Lower leg skin (tissue), 4 donors: Measurements from ENCODE around the gene PRRX2. TPM values are rescaled to one million over a fixed set of nuclear protein-coding genes. Genes with fewer than 3 reads are reported as not detected.

Source experiments
- DNase-seq, 2 donors: peaks; one replicate each; pipeline ENCODE4 v3.0.0-alpha.2; 2019; ENCODE audit warnings: low spot score in 2 of 2
- H3K4me3 ChIP-seq: fragments of 200-600 bp; sonication (generic); 2 replicates; pipeline ENCODE4 v1.5.1; 2017; ENCODE audit warnings: mild to moderate bottlenecking, low read depth; ENCODE audit not compliant: poor library complexity, severe bottlenecking
- POLR2A ChIP-seq, 2 donors: fragments of 450-650 bp; IDR thresholded peaks; one replicate each; pipeline ENCODE4 v1.6.1; 2016 to 2017; ENCODE audit warnings: antibody characterized with exemption in 2 of 2, mild to moderate bottlenecking in 1 of 2, moderate library complexity in 1 of 2
- WGBS, 2 donors: methylation state at CpG; one replicate each; pipeline ENCODE4 v1.1.5; 2018; 5-methylcytosine and 5-hydroxymethylcytosine counted together
- intact Hi-C: fragments of 100-400 bp; cut with DNase I; formaldehyde crosslinking; loops from one replicate; pipeline ENCODE4 v1.15.0; 2023; ENCODE audit warnings: low total_unique reads
- total RNA-seq, 4 donors: library from RNA; depleted of rRNA; stranded (reverse); fragments of >200 nt; gene quantifications; one replicate each; pipeline ENCODE4 v1.1.0, GENCODE V29; 2016
- TF ChIP-seq, protein P1 (sequence below), 3 donors: fragments of 450-650 bp; IDR thresholded peaks; one replicate each; pipeline ENCODE4 v1.5.1; 2016; ENCODE audit warnings: antibody characterized with exemption in 3 of 3, mild to moderate bottlenecking in 3 of 3, moderate library complexity in 2 of 3

Gene PRRX2
- total RNA-seq, result 10 to 100 TPM; 10.7 to 24.1 (median 16.6) TPM

DNA sequence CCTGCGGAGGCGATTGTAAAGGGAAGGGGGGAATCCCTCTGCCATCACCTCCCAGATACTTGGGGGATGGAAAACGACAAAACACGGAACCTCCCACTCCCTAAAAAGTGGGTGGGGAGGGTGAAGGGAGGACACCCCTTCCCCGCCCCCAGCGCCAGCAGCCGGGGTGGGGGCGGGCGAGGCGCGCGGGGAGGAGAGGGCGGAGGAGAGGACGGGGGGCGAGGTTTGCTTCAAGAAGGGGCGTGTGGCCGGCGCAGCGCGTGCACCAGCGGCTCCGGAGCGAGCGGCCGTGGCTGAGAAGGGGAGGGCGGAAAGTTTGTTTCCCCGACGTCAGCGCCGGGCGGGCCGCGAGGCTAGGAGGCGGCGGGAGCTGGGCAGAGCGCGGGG, at the start of gene PRRX2:
Gene PRRX2 (plus strand): TSS at position 259 of the 387 bp plus-strand sequence. CDS start 221 bp downstream, outside the sequence.
- WGBS, 2 donors, result 1% methylated on average over 23 to 35 of the region's 37 CpGs
- peak within 1 kb of the TSS; percentile 17 for H3K4me3 ChIP-seq
- intact Hi-C loops, result no loop called here
- peak; percentile 48 to 93 for DNase-seq
- no peak for TF ChIP-seq POLR2A (IDR thresholded peaks at IDR 0.05)
- TF ChIP-seq, protein P1, sequence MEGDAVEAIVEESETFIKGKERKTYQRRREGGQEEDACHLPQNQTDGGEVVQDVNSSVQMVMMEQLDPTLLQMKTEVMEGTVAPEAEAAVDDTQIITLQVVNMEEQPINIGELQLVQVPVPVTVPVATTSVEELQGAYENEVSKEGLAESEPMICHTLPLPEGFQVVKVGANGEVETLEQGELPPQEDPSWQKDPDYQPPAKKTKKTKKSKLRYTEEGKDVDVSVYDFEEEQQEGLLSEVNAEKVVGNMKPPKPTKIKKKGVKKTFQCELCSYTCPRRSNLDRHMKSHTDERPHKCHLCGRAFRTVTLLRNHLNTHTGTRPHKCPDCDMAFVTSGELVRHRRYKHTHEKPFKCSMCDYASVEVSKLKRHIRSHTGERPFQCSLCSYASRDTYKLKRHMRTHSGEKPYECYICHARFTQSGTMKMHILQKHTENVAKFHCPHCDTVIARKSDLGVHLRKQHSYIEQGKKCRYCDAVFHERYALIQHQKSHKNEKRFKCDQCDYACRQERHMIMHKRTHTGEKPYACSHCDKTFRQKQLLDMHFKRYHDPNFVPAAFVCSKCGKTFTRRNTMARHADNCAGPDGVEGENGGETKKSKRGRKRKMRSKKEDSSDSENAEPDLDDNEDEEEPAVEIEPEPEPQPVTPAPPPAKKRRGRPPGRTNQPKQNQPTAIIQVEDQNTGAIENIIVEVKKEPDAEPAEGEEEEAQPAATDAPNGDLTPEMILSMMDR (IDR thresholded peaks at IDR 0.05), result no peak

DNA sequence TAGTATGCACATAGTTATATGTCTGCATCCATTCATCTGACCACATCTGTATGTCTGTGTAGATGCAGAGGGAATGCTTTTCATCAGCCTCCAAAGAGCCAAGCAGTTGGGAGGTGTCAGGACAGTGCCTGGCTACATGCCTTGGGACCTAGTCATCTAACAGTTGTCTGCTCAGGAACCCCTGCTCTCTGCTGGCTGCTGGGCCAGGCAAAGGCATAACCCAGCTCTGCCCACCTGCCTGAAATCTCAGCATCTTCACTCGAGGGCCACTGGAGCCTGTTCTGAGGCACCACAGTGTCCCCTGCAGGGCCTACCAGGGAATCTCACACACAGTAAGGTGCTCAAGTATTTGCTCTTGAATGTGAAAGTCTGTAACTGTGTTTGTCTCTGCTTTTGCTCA, 48.3 kb upstream of the PRRX2 start:
- intact Hi-C loops, result no loop called here
- no peak for TF ChIP-seq POLR2A (IDR thresholded peaks at IDR 0.05)
- TF ChIP-seq, protein P1 (IDR thresholded peaks at IDR 0.05), result no peak
- no peak for DNase-seq
- 8 to 10% methylated on average over 1 of the region's 1 CpG for WGBS, 2 donors
- no peak overlapping the region for H3K4me3 ChIP-seq

DNA sequence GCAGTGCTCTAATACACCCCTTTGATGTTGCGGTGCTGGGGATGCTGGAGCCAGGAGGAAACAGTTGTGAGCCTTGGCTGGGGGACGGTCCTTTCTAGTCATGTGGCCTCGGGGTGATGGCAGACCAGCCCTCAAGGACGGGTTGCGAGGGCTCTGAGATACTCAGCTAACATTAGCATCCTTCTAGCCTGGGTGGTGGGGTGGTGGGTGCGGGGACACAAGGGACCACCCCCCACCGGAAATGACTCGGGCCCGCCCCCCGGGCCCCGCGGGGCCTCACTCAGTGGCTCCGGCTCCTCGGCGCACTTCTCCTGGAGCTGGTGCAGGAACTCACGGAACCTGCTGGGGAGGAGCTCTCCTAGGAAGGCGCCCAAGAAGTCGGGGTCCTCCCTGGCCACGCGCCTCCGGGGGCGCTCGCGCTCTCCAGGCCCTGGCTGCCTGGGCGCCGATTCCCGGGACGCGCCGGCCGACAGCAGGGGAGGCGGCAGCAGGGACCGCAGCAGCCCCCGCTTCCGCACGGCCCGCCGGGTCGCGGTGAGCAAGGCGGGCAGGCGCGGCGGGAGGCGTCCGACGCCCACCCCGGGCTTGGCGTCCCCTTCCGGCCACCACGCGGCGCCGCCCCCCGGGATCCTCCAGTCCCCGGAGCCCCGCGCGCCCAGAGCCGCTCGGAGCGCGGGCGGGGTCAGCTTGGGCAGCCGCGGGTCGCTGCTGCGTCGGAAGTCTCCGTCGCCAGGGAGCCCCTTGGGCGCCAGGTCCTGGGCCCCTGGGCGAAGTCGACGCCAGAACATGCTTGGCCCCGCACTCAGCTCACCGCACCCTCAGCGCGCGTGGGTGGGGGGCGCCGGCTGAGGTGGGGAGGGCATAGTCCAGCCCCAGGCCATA, 45.4 kb upstream of the PRRX2 start:
- WGBS, 2 donors, result 4 to 17% methylated on average over 1 to 29 of the region's 82 CpGs

DNA sequence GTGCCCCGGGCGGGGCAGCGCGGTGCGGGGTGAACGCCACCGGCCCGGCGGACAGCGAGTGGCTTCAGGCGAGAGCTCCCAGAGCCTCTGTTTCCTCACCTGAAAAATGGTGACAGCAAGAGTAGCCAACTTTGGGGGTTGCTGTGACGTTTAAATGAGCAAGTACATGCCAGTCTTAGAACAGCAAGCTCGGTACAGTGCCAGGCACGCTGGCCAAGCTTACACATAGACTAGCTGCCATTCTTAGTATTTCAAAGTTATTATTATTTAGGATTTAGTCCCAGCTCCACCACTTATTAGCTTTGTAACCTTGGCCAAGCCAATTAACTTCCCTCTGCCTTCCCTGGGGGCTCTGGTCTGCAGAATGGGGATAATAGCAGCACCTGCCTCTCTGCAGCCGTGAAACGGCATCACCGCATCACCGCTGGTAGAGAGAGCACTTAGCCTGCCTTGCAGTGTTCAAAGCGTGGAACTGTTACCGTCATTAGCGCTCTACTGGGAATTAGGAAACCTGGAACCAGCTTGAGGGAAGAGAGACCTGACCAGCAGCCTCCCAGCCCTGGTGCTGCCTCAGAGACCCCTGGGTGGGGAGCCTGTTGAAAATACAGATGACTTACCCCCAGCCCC, 44.7 kb upstream of the PRRX2 start, which contains the start of gene C9orf50:
Gene C9orf50 (minus strand): TSS at position 433 of the 627 bp plus-strand sequence. CDS start 527 bp downstream, outside the sequence.
- no peak for DNase-seq
- 20 to 26% methylated on average over 21 of the region's 21 CpGs for WGBS, 2 donors
- H3K4me3 ChIP-seq, result peak within 1 kb of the TSS; percentile 16
- intact Hi-C loops, result no loop called here
- TF ChIP-seq, protein P1 (IDR thresholded peaks at IDR 0.05), result no peak
- no peak for TF ChIP-seq POLR2A (IDR thresholded peaks at IDR 0.05)

More for the DNA sequence above, 45.4 kb upstream of the PRRX2 start:
- DNase-seq, result no peak
- intact Hi-C loops, result no loop called here
- TF ChIP-seq, protein P1 (IDR thresholded peaks at IDR 0.05), result no peak
- no peak for TF ChIP-seq POLR2A (IDR thresholded peaks at IDR 0.05)
- H3K4me3 ChIP-seq, result peak overlapping the region; percentile 16

DNA sequence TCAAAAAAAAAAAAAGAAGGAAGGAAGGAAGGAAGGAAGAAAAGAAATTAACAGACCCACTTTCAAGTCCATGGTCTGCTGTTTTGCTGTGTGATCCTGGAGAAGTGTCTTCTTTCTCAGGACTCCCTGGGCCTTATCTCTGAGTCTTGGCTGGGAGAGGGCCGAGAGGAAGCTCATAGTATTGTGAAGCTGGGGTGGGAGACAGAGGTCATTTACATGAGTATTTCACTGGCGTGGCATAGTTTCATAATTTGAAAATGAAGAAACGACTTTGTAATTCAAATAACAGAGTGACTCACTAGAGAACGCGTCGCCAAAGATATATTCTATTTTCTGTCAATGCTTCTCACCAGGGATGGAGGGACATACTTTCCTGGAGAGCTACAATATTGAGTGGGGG, 42.1 kb upstream of the PRRX2 start:
- intact Hi-C loops, result no loop called here
- no peak for DNase-seq
- no peak overlapping the region for H3K4me3 ChIP-seq
- TF ChIP-seq, protein P1 (IDR thresholded peaks at IDR 0.05), result no peak
- TF ChIP-seq POLR2A (IDR thresholded peaks at IDR 0.05), result no peak
- 55 to 62% methylated on average over 6 of the region's 6 CpGs for WGBS, 2 donors
